GM23338 (cell line): ENCODE results near the gene YIPF1. TPM values are rescaled to one million over a fixed set of nuclear protein-coding genes. Genes with fewer than 3 reads are reported as not detected.

ENCODE experiments used
- ATAC-seq: fragments of 200-7000 bp; cut with Tn5 transposase; 3 replicates; pipeline ENCODE4 v1.9.1; 2020
- DNase-seq: peaks from one replicate; pipeline ENCODE4 v3.0.0-alpha.2; 2015; ENCODE audit warnings: low spot score
- H2AFZ ChIP-seq: fragments of 200-600 bp; sonication (generic); 2 replicates; pipeline ENCODE4 v1.8.0; 2016; ENCODE audit warnings: antibody characterized with exemption, mild to moderate bottlenecking, moderate library complexity
- H3F3A ChIP-seq: fragments of 200-600 bp; sonication (generic); replicated peaks from 2 replicates; pipeline ENCODE4 v1.8.0; 2017; ENCODE audit warnings: antibody characterized with exemption, mixed run types, low read depth
- H3K27ac ChIP-seq: fragments of 200-600 bp; sonication (generic); 2 replicates; pipeline ENCODE4 v1.6.1; 2016; ENCODE audit warnings: low read depth
- H3K27me3 ChIP-seq: fragments of 200-600 bp; sonication (generic); 2 replicates; pipeline ENCODE4 v1.8.0; 2016; ENCODE audit warnings: mild to moderate bottlenecking, mixed run types, moderate library complexity; ENCODE audit not compliant: insufficient read depth
- H3K36me3 ChIP-seq: fragments of 200-600 bp; sonication (generic); 2 replicates; pipeline ENCODE4 v1.8.0; 2016; ENCODE audit warnings: mild to moderate bottlenecking; ENCODE audit not compliant: insufficient read depth
- H3K4me1 ChIP-seq: fragments of 200-600 bp; sonication (generic); 2 replicates; pipeline ENCODE4 v1.8.0; 2016; ENCODE audit warnings: mild to moderate bottlenecking, moderate library complexity; ENCODE audit not compliant: insufficient read depth
- H3K4me2 ChIP-seq: fragments of 200-600 bp; sonication (generic); 2 replicates; pipeline ENCODE4 v1.7.1; 2017; ENCODE audit warnings: mixed run types
- H3K4me3 ChIP-seq: fragments of 200-600 bp; sonication (generic); 2 replicates; pipeline ENCODE4 v1.6.1; 2016; ENCODE audit warnings: mixed run types
- H3K79me2 ChIP-seq: fragments of 200-600 bp; sonication (generic); replicated peaks from 2 replicates; pipeline ENCODE4 v1.8.0; 2017; ENCODE audit warnings: mild to moderate bottlenecking; ENCODE audit not compliant: insufficient read depth
- H3K9me2 ChIP-seq: fragments of 200-600 bp; sonication (generic); 2 replicates; pipeline ENCODE4 v1.8.0; 2017; ENCODE audit not compliant: insufficient read depth
- H4K20me1 ChIP-seq: fragments of 200-600 bp; sonication (generic); replicated peaks from 2 replicates; pipeline ENCODE4 v1.8.0; 2017; ENCODE audit warnings: mild to moderate bottlenecking; ENCODE audit not compliant: insufficient read depth
- H3K27ac Mint-ChIP-seq: 2 replicates; pipeline ENCODE4 v1.8.0; 2020; ENCODE audit warnings: inconsistent platforms, mild to moderate bottlenecking, moderate library complexity, mixed read lengths
- H3K27me3 Mint-ChIP-seq: 3 replicates; pipeline ENCODE4 v1.8.0; 2022; ENCODE audit warnings: low read depth, mild to moderate bottlenecking, moderate library complexity, mixed read lengths, inconsistent platforms; ENCODE audit not compliant: insufficient read depth, poor library complexity
- H3K36me3 Mint-ChIP-seq: 3 replicates; pipeline ENCODE4 v1.8.0; 2021; ENCODE audit warnings: low read depth, mild to moderate bottlenecking, inconsistent platforms, moderate library complexity, mixed read lengths
- H3K4me1 Mint-ChIP-seq: 3 replicates; pipeline ENCODE4 v1.8.0; 2020; ENCODE audit warnings: mild to moderate bottlenecking, inconsistent platforms, mixed read lengths
- H3K4me3 Mint-ChIP-seq: 3 replicates; pipeline ENCODE4 v1.8.0; 2021; ENCODE audit warnings: moderate library complexity, mild to moderate bottlenecking, inconsistent platforms, mixed read lengths
- H3K9me3 Mint-ChIP-seq: 3 replicates; pipeline ENCODE4 v1.8.0; 2020; ENCODE audit warnings: moderate library complexity, mild to moderate bottlenecking, inconsistent platforms, mixed read lengths
- CREB1 ChIP-seq: fragments of 250-450 bp; sonication (Bioruptor Pico); IDR thresholded peaks from 2 replicates; pipeline ENCODE4 v1.5.0; 2020; ENCODE audit warnings: low read depth, mild to moderate bottlenecking, moderate library complexity
- EZH2 ChIP-seq: fragments of 200-600 bp; sonication (generic); IDR thresholded peaks from one replicate; pipeline ENCODE4 v1.8.0; 2017; ENCODE audit warnings: antibody characterized with exemption, mild to moderate bottlenecking, low read depth; ENCODE audit not compliant: unreplicated experiment
- EZH2phosphoT487 ChIP-seq: fragments of 200-600 bp; sonication (generic); IDR thresholded peaks from one replicate; pipeline ENCODE4 v1.8.1; 2018; ENCODE audit warnings: antibody characterized with exemption; ENCODE audit not compliant: unreplicated experiment
- JUNB ChIP-seq: IDR thresholded peaks from one replicate; pipeline ENCODE4 v1.6.1; 2016; ENCODE audit warnings: antibody characterized with exemption; ENCODE audit not compliant: unreplicated experiment
- NANOG ChIP-seq: IDR thresholded peaks from 2 replicates; pipeline ENCODE4 v1.6.1; 2016; ENCODE audit warnings: antibody characterized with exemption, borderline replicate concordance
- STAT1 ChIP-seq: IDR thresholded peaks from one replicate; pipeline ENCODE4 v1.6.1; 2016; ENCODE audit warnings: antibody characterized with exemption; ENCODE audit not compliant: unreplicated experiment
- ZNF114 ChIP-seq: fragments of 250-450 bp; sonication (Bioruptor Pico); IDR thresholded peaks from 2 replicates; pipeline ENCODE4 v1.5.0; 2020; ENCODE audit warnings: mild to moderate bottlenecking, moderate library complexity
- ZNF331 ChIP-seq: fragments of 250-450 bp; sonication (Bioruptor Pico); IDR thresholded peaks from 2 replicates; pipeline ENCODE4 v1.5.0; 2020; ENCODE audit warnings: low read depth, mild to moderate bottlenecking, moderate library complexity
- polyA plus RNA-seq: library from polyadenylated mRNA; unstranded; fragments of >200 nt; fragmentation: Nextera tagmentation; extraction: Ambion mirVana; gene quantifications from 2 replicates; pipeline ENCODE4 v1.2.1, GENCODE V29; 2016
- total RNA-seq: library from RNA; depleted of rRNA; stranded (reverse); fragments of >200 nt; shearing (Covaris generic); gene quantifications from 2 replicates; pipeline ENCODE4 v1.2.3, GENCODE V29; 2014
- TF ChIP-seq, protein P1 (sequence below), 2 experiments: fragments of 200-600 bp in 1 of 2; sonication (generic) in 1 of 2; conservative IDR thresholded peaks; 2 replicates each; pipeline versions ENCODE4 v1.5.1 to v1.6.1; 2016 to 2017; ENCODE audit warnings: antibody characterized with exemption in 2 of 2, low read depth in 2 of 2, mild to moderate bottlenecking in 2 of 2, moderate library complexity in 1 of 2
- TF ChIP-seq, protein P2 (sequence below): fragments of 250-450 bp; sonication (Bioruptor Pico); IDR thresholded peaks from 2 replicates; pipeline ENCODE4 v1.5.0; 2020; ENCODE audit warnings: mild to moderate bottlenecking, moderate library complexity

Gene YIPF1
- total and polyA plus RNA-seq, 2 experiments from 2014 or later = 14.1 to 24.0 TPM

DNA sequence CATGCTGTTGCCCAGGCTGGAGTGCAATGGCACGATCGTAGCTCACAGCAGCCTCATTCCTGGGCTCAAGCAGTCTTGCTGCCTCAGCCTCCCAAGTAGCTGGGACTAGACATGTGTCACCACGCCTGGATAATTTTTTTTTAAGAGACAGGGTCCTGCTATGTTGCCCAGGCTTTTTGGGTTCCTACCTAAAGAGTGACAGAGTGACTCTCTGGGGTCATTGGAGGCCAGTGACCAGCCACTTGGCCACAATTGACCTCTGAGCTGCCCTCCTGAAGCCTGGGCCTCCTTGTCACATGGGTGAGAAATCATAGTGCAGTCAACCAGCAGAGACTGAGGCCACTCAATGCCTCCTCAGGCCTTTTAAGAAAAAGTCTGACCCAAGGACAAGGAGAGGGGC, 10.1 kb upstream of the YIPF1 start:
- Histone ChIP-seq H3K36me3 (no peaks in the 10 kb centered on the region), H3K4me1 (no peaks in the 10 kb centered on the region), H4K20me1 (no peaks in the 10 kb centered on the region), H3K4me3 (no peak overlapping the region), H3K79me2 (no peaks in the 10 kb centered on the region), H3K27me3 (no peaks in the 10 kb centered on the region), H3F3A (no peaks in the 10 kb centered on the region), H3K27ac (no peak overlapping the region), H2AFZ (no peak overlapping the region), H3K9me2 (no peaks in the 10 kb centered on the region), H3K4me2 (no peak overlapping the region)
- Mint-ChIP-seq H3K9me3 (no peaks in the 10 kb centered on the region), H3K27ac (no peak overlapping the region), H3K4me1 (no peaks in the 10 kb centered on the region), H3K27me3 (peaks cover 2% of the 10 kb centered on the region), H3K4me3 (no peak overlapping the region), H3K36me3 (no peaks in the 10 kb centered on the region)
- ATAC-seq (no peak), DNase-seq (no peak)
- TF ChIP-seq EZH2 = no peak
- TF ChIP-seq CREB1 (CRISPR knock-in tag) = no peak
- no peak for TF ChIP-seq EZH2phosphoT487
- TF ChIP-seq, protein P1, sequence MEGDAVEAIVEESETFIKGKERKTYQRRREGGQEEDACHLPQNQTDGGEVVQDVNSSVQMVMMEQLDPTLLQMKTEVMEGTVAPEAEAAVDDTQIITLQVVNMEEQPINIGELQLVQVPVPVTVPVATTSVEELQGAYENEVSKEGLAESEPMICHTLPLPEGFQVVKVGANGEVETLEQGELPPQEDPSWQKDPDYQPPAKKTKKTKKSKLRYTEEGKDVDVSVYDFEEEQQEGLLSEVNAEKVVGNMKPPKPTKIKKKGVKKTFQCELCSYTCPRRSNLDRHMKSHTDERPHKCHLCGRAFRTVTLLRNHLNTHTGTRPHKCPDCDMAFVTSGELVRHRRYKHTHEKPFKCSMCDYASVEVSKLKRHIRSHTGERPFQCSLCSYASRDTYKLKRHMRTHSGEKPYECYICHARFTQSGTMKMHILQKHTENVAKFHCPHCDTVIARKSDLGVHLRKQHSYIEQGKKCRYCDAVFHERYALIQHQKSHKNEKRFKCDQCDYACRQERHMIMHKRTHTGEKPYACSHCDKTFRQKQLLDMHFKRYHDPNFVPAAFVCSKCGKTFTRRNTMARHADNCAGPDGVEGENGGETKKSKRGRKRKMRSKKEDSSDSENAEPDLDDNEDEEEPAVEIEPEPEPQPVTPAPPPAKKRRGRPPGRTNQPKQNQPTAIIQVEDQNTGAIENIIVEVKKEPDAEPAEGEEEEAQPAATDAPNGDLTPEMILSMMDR (conservative IDR thresholded peaks at IDR 0.05; ENCODE audit: low read depth in 2 of 2) = no peak
- no peak for TF ChIP-seq JUNB
- TF ChIP-seq STAT1 = no peak

DNA sequence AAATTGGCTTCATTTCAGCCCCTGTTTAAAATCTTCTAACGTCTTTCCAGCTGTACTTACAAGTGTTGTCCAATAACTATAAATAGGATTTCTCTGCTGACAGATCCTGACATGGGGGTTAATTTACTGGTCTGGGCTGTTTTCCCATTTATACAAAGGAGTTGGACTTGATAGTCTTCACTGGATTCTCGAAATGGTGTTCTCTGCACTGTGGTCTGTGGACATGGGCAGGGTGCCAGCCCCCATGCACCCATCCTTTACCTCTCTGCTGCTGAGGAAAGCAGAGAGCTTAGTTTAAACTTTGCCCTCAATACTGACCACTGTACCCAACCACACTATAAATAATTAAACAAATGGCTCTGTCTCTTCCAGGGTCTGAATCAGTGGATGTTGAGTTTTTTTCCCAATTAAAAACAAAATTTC, 9.6 kb upstream of the YIPF1 start:
- H3K9me3 Mint-ChIP-seq = no peaks in the 10 kb centered on the region
- H3K27ac Mint-ChIP-seq = no peak overlapping the region
- ATAC-seq = no peak
- Histone ChIP-seq H3K4me2 (no peak overlapping the region), H3K36me3 (no peaks in the 10 kb centered on the region), H3K27me3 (no peaks in the 10 kb centered on the region), H3K9me2 (no peaks in the 10 kb centered on the region), H4K20me1 (no peaks in the 10 kb centered on the region), H2AFZ (no peak overlapping the region), H3K27ac (no peak overlapping the region), H3K4me1 (no peaks in the 10 kb centered on the region), H3K79me2 (no peaks in the 10 kb centered on the region), H3F3A (no peaks in the 10 kb centered on the region), H3K4me3 (no peak overlapping the region)
- no peaks in the 10 kb centered on the region; the same call in 2 of the 3 replicates for H3K4me1 Mint-ChIP-seq
- no peaks in the 10 kb centered on the region for H3K36me3 Mint-ChIP-seq
- no peak overlapping the region for H3K4me3 Mint-ChIP-seq
- no peak for DNase-seq
- peaks cover 2% of the 10 kb centered on the region for H3K27me3 Mint-ChIP-seq
- TF ChIP-seq EZH2 (no peak), ZNF331 (CRISPR knock-in tag) (no peak), ZNF114 (no peak), NANOG (no peak), JUNB (no peak), STAT1 (no peak), EZH2phosphoT487 (no peak), CREB1 (CRISPR knock-in tag) (no peak)
- TF ChIP-seq, protein P1 (conservative IDR thresholded peaks at IDR 0.05; ENCODE audit: low read depth in 2 of 2) = no peak
- TF ChIP-seq, protein P2, sequence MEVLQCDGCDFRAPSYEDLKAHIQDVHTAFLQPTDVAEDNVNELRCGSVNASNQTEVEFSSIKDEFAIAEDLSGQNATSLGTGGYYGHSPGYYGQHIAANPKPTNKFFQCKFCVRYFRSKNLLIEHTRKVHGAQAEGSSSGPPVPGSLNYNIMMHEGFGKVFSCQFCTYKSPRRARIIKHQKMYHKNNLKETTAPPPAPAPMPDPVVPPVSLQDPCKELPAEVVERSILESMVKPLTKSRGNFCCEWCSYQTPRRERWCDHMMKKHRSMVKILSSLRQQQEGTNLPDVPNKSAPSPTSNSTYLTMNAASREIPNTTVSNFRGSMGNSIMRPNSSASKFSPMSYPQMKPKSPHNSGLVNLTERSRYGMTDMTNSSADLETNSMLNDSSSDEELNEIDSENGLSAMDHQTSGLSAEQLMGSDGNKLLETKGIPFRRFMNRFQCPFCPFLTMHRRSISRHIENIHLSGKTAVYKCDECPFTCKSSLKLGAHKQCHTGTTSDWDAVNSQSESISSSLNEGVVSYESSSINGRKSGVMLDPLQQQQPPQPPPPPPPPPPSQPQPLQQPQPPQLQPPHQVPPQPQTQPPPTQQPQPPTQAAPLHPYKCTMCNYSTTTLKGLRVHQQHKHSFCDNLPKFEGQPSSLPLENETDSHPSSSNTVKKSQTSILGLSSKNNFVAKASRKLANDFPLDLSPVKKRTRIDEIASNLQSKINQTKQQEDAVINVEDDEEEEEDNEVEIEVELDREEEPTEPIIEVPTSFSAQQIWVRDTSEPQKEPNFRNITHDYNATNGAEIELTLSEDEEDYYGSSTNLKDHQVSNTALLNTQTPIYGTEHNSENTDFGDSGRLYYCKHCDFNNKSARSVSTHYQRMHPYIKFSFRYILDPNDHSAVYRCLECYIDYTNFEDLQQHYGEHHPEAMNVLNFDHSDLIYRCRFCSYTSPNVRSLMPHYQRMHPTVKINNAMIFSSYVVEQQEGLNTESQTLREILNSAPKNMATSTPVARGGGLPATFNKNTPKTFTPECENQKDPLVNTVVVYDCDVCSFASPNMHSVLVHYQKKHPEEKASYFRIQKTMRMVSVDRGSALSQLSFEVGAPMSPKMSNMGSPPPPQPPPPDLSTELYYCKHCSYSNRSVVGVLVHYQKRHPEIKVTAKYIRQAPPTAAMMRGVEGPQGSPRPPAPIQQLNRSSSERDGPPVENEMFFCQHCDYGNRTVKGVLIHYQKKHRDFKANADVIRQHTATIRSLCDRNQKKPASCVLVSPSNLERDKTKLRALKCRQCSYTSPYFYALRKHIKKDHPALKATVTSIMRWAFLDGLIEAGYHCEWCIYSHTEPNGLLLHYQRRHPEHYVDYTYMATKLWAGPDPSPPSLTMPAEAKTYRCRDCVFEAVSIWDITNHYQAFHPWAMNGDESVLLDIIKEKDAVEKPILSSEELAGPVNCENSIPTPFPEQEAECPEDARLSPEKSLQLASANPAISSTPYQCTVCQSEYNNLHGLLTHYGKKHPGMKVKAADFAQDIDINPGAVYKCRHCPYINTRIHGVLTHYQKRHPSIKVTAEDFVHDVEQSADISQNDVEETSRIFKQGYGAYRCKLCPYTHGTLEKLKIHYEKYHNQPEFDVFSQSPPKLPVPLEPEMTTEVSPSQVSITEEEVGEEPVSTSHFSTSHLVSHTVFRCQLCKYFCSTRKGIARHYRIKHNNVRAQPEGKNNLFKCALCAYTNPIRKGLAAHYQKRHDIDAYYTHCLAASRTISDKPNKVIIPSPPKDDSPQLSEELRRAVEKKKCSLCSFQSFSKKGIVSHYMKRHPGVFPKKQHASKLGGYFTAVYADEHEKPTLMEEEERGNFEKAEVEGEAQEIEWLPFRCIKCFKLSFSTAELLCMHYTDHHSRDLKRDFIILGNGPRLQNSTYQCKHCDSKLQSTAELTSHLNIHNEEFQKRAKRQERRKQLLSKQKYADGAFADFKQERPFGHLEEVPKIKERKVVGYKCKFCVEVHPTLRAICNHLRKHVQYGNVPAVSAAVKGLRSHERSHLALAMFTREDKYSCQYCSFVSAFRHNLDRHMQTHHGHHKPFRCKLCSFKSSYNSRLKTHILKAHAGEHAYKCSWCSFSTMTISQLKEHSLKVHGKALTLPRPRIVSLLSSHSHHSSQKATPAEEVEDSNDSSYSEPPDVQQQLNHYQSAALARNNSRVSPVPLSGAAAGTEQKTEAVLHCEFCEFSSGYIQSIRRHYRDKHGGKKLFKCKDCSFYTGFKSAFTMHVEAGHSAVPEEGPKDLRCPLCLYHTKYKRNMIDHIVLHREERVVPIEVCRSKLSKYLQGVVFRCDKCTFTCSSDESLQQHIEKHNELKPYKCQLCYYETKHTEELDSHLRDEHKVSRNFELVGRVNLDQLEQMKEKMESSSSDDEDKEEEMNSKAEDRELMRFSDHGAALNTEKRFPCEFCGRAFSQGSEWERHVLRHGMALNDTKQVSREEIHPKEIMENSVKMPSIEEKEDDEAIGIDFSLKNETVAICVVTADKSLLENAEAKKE = no peak
